MM.1S (cell line): ENCODE data around the gene FGF16.

Source experiments
- EZH2 ChIP-seq: fragments of 300-600 bp; sonication (generic); optimal IDR thresholded peaks from 2 replicates; pipeline ENCODE3; 2017; ENCODE audit warnings: low read depth, mild to moderate bottlenecking, antibody characterized with exemption, low read length, mixed read lengths
- EZH2phosphoT487 ChIP-seq: fragments of 300-600 bp; sonication (generic); IDR thresholded peaks from 2 replicates; pipeline ENCODE4 v1.6.1; 2018; ENCODE audit warnings: antibody characterized with exemption, low read length
- TF ChIP-seq, protein P1 (sequence below): fragments of 300-600 bp; sonication (generic); IDR thresholded peaks from 2 replicates; pipeline ENCODE4 v1.5.1; 2016; ENCODE audit warnings: antibody characterized with exemption, low read length, mixed read lengths

- TF ChIP-seq, protein P1, sequence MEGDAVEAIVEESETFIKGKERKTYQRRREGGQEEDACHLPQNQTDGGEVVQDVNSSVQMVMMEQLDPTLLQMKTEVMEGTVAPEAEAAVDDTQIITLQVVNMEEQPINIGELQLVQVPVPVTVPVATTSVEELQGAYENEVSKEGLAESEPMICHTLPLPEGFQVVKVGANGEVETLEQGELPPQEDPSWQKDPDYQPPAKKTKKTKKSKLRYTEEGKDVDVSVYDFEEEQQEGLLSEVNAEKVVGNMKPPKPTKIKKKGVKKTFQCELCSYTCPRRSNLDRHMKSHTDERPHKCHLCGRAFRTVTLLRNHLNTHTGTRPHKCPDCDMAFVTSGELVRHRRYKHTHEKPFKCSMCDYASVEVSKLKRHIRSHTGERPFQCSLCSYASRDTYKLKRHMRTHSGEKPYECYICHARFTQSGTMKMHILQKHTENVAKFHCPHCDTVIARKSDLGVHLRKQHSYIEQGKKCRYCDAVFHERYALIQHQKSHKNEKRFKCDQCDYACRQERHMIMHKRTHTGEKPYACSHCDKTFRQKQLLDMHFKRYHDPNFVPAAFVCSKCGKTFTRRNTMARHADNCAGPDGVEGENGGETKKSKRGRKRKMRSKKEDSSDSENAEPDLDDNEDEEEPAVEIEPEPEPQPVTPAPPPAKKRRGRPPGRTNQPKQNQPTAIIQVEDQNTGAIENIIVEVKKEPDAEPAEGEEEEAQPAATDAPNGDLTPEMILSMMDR, result no peak
- TF ChIP-seq EZH2 (no peak), EZH2phosphoT487 (no peak)
Observed at GRCh38 chrX:77428551-77428950, 18.6 kb upstream of the FGF16 start.
